ENCODE data around the gene METTL24. TPM values are rescaled to one million over a fixed set of nuclear protein-coding genes. Genes with fewer than 3 reads are reported as not detected.

The METTL24 gene
- total RNA-seq, 2 donors from 2014 or later = 1.7 to 2.1 TPM

DNA sequence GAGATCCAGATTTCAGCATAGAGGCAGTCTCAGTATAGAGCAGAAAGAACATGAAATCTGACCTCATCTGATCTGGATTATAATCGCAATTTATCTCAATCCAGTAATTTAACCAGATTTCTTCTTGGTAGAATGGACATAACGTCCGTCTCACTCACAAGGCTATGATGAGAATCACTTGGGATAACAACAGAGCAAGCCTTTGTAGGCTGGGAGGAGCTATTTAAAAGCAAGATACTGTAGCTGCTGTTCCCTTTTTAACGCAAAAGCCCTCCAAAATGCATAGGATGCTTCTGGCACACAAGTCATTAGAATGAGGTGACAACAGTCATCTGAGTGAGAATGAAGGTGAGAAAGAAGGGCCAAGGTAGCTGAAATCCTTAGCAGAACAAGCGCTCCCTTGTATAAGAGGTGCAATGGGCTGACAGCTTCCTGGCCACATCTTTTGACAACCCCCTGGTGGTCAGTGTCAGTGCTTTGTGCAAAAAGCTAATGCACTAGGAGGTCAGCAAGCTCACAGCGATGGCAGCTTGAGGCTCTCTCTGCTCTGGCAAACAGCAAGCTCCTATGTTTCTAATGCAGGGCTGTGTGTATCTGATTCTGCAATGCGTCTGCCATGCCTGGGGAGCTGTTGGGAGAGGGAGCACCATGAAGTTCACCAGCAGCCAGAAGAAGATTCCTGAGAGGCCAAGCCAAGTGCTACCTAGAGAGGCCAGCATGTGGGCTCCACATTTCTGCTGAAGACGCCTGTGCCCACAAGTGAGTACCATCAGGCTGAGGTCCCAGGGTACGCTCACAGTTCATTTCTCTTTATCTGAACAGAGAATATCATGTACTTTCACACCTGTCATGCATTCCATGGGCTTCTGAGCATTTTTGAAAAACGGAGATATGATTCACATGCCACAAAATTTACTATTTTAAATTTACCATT, 16.2 kb downstream of the METTL24 start:
- ATAC-seq (peak; percentile 41 to 55), DNase-seq (no peak)
- intact Hi-C loops (cut with DNase I) = no loop called here

DNA sequence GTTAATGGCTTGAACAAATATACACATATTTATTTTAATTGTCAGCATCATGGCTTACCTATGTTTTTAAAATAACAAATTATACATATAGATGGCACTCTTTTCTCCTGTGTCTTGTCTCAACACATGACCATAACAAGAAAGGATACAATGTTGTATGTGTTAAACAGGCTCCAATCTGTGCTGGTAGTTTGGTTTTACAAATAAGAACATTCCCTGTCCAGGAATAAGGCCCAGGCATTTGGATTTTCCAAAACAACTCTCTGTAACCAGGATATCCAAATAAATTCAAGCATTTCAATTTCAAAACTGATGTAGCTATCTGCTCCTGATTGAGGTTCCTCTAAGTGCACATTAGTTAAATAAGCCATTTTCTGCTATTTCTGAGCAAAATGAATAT, 17.1 kb downstream of the METTL24 start:
- intact Hi-C loops (cut with DNase I) = no loop called here
- DNase-seq (no peak), ATAC-seq (no peak)

DNA sequence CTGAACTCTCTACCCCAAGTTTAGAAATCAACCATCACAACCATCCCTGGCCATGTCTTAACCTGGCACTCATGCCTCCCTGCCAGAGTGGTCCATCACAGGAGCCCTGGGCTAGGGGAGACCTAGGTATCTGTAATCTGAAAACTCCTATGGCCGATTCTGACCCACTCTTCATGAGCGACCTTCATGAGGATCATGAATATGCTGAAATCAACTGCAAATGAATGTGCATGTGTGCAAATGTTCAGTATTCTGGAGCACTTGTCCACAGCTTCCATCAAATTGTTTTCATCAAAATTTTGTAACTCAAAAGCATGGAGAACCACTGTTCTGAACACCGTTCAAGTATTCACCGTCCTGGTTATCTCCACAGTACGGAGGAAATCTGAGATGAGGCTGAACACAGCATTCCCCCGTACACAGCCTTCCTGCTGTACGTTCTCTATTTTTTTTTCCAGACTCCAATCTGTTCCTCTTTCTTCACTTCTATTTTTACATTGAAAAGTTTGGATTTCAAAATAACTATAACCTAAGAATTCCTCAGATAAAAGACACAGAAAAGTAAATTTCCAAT, 17.7 kb downstream of the METTL24 start:
- DNase-seq (no peak), ATAC-seq (peak in 1 of 2 donors; percentile 48)
- intact Hi-C loops (cut with DNase I) = no loop called here

DNA sequence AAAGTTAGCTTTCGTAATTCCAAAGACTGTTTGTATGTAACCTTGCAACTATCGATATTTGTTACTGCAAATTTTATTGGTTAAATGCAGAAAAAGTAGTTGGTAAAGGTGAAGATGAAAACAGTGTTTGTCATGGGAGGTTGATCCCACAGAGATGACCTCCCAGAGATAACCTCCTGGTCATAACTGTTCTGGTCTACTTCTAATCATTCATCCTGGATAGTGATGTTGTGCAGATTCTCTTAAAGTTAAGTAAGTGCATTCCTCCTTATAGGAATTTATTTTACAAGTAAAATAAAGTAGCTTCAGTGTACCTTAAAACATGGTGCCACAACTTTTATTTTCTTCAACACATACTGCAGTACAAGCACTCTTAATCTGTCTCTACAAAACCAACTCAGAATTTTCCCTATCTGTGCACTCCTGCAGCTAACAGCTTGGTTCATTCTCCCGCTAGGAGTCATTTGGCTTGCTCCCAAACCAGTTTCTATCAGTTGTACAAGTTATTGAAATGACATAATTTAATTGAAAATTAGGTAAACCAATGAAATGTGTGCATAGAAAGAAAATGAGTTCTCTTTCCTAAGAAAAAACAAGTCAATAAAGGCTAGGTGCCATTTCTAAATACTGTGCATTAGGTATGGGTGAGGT, 19.2 kb downstream of the METTL24 start:
- intact Hi-C loops (cut with DNase I) = no loop called here
- DNase-seq (no peak), ATAC-seq (no peak)

DNA sequence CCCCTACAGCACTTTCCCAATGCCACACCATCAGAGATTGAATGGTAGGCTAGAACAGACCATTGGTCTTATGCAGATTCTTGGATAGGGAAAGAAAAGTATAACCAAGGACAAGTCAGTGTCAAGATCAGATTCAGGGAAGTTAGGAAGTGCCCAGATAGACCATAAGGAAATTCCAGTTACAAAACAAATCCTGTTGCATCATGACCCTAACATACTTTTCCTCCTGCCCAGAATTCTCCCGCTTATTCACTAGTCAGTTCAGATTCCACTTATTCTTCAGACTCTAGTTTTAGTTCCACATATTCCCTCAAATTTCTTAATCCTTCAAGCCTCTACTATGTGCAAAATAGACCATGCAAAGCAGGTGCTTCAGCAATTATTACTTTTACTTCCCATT, 20.7 kb downstream of the METTL24 start:
- intact Hi-C loops (cut with DNase I) = no loop called here
- no peak for DNase-seq
- ATAC-seq = no peak

DNA sequence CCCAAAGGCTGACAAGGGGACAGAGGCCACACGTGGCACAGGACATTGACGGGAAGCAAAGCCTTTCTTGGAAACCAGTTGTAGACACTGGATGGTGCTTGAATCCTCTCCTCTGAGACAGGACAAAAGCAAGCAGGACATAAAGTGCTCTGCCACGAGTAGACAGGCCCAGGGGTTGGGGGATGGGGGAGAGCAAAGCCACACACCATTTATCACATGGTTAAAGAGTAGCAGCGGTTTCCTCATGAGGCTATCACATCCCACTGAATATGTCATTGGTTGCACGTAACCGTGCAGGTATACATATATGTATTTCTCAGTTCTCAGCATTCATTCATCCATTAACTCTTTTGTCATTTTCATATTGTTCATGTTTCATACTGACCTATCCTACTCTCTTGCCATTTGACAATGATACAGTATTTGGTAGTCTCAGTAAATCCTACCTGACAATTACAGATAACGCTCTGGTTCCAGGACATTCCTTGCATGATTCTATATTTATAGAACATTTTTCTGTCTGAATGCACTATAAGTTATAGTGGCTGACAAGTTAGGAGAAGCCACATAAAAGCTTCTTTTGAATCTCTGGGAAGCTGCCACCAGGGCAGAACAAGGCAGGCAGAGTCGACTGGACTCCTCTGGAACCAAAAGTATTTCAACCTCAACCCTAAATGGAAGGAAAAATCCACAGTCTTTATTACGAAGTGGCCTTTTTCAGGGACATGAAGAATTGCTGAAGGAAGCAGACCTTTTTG, 23.5 kb downstream of the METTL24 start:
- DNase-seq (no peak), ATAC-seq (no peak)
- intact Hi-C loops (cut with DNase I) = no loop called here

DNA sequence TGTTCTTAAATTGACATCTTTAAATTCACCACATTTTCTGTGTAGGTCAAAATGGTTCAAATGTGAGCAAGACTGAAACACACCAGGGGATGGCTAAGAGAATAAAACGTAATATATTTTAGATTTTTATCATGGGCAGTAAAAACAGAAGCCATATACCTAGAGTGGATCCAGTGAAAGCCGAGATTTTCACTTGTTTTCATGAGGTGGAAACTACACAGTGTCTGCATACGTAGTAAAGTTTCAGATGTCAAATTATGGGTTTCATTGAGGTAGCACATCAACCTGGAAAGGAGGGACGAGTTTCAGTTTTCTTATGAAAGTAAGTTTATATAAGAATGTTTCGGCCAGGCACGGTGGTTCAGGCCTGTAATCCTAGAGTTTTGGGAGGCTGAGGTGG, 25.9 kb downstream of the METTL24 start:
- no peak for DNase-seq
- intact Hi-C loops (cut with DNase I) = no loop called here
- no peak for ATAC-seq

DNA sequence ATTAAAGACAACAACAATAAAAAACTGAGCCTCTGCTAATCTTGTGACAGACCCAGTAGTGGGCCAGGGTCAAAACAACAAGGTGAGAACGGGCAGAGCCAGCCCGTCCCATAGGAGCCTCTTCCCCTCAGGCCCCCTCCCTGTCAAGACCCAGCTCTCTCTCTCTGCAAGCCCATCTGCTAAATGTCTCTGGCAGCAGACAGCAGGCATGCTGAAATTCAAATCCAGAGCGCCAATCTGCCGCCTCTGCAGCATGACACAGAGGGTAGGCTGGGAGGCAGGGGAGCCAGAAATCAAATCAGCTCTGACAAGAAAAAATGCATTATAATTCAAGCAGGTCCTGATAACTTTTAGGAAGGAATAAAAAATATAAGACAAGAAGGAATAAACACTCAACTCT, 26.3 kb downstream of the METTL24 start:
- peak; percentile 72 to 77 for ATAC-seq
- DNase-seq = peak; percentile 36
- intact Hi-C loops (cut with DNase I) = no loop called here

DNA sequence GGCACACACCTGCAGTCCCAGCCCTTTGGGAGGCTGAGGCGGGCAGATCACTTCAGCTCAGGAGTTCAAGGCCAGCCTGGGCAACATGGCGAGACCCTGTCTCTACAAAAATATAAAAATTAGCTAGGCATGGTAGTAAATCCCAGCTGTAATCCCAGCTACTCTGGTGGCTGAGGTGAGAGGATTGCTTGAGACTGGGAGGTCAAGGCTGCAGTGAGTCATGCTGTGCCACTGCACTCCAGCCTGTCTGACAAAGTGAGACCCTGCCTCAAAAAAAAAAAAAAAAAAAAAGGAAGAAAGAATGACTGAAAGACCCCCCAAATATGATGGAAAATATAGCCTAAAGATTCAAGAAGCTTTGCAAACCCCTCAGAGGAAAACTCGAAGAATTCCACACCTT, 26.8 kb downstream of the METTL24 start:
- no peak for ATAC-seq

DNA sequence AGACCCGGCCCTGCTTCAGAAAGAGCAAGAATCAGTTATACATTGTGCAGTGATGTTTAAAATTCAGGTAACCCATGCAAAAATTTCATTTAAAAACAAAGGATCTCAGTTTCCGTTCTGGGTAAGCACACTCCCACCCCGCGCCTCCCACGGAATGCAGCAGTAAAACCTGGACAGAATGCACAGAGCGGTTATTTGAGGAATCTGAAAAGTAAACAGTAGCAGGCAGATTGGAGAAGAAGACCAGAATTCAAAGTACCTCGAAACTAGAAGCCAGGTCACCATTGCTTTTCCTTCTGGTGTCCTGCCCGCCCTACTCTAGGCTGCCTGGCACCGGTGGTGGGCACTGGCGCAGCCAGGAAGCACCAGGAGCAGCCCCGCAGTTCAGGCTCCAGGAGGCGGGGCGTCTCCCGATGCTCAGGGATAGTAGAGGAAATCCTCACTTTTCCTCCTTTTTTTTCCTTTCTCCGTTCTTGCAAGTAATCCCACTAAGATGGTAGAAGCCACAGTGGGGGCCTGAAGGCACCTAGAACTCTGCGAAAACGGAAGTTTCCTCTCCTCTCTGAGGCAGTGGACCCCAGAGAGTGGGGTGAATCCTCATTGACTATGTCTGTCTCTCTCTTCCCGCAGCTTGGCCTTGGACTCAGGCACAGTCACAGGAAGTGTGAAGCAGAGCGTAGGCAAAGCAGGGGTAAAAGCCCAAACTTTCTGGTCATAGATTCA, 28.3 kb downstream of the METTL24 start:
- ATAC-seq = peak; percentile 12 to 52
- no peak for DNase-seq
- intact Hi-C loops (cut with DNase I) = no loop called here

More for the DNA sequence above, 26.8 kb downstream of the METTL24 start:
- DNase-seq = no peak
- intact Hi-C loops (cut with DNase I) = no loop called here

DNA sequence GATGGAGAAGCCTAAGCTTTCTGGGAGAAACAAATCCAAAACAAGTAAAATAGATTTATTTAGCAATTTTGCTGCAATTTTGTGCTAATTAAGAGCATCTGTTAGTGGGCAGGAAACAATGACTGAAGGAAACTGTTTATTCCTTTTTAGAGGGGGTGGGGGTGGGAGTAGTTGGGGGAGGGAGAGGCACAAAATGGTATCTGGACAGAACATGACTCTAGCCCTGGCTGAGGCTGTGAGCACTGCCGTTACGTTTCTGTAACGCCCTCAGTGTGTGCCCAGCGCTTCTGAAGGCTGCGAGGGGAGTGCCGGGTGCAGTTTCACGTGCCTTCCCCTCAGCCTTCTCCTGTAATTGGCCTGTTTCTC, 28.8 kb downstream of the METTL24 start:
- intact Hi-C loops (cut with DNase I) = no loop called here
- peak; percentile 45 to 66 for ATAC-seq
- DNase-seq = no peak

DNA sequence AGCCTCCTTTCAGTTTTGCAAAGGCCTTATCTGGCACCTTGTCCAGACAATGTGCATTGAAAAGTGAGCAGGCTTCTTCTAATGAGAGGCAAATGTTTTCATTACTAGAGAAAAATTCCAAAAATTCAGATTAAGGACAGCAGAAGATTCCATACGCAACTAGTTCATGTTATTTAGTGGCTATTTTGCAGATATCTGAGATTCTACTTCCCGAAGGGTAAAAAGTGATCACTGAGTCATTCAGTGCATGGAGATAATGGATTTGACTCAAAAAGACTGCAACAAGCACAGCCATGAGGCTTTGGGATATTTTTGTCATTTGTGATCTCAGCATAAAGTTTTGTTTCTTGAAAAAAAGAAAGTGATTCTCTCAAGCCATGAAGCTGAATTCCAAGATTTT, 29.9 kb downstream of the METTL24 start:
- ATAC-seq (no peak), DNase-seq (no peak)
- intact Hi-C loops (cut with DNase I) = no loop called here

DNA sequence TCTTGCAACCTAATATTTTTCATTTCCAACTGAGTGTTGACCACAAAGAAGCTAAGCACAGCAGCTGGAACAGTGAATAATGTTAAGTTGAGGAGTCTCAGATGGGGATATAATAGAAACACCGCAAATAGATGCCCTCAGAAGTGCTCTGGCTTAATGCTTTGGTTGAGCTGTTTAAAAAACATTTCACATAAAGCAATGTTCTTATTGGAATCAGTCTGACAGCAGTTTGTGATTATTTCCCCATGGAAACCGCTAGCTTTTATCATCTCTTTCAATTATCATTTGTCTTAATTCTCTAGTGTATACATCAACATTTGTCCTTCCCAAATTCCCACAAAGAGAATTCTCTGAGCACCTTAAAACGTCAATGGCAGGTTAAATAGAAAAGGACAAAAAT, 30.8 kb downstream of the METTL24 start:
- ATAC-seq (no peak), DNase-seq (no peak)
- intact Hi-C loops (cut with DNase I) = no loop called here

DNA sequence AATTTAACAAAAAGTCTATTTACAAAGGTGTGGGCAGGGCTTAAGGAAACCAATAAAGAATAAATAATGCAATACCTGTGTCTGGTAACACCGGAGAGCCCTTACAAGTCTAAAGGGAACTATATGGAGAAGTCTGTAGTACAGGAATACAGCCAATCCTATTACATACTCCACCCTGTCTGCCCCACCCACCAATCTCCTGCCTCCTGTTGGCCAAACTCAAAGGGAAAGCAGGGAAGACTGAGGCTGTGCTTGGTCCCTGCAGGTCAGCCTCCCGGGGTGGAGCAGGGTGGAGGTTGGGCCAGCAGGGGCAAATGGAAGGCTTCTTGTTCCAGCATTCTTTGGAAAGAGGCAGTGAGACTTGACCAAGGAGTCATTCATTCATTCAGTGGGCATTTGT, 31.5 kb downstream of the METTL24 start:
- intact Hi-C loops (cut with DNase I) = no loop called here
- ATAC-seq (no peak), DNase-seq (no peak)

DNA sequence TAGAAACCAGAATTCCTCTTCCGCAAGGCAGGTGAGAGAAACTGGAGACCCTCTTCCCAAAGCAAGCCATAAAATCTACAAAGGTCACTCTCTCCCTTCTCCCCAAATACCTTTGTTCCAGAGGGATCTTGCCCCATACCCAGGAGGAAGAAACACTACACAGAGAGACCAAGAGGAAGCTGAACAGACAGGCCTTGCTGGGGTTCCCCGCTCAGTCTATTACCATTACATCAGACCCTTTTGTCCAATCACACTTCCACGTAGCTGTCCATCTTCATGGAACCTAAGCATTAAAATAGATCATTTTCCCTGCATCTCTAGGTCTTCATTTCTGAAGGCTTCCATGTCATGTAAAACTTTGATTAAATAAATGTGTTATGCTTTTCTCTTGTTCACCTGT, 32.1 kb downstream of the METTL24 start:
- ATAC-seq = no peak
- intact Hi-C loops (cut with DNase I) = no loop called here
- DNase-seq = no peak

DNA sequence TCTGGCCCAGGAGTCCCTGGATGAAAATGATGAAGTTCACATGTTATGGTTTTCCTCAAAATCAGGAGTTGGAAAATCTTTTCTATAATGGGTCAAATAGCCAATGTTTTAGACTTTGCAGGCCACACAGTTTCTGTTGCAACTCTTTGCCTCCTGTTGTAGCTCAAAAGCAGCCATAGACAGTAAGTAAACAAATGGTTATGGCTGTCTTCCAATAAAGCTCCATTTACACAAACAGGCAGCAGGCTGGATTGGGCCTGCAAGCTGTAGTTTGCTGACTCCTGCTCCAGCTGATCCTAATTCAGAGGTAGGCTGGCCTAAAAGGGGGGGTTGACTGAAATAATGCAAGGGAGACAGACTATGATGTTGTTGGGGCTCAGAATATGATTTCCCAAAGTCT, 33.0 kb downstream of the METTL24 start:
- intact Hi-C loops (cut with DNase I) = no loop called here
- DNase-seq = no peak
- ATAC-seq = peak in 1 of 2 donors; percentile 63

DNA sequence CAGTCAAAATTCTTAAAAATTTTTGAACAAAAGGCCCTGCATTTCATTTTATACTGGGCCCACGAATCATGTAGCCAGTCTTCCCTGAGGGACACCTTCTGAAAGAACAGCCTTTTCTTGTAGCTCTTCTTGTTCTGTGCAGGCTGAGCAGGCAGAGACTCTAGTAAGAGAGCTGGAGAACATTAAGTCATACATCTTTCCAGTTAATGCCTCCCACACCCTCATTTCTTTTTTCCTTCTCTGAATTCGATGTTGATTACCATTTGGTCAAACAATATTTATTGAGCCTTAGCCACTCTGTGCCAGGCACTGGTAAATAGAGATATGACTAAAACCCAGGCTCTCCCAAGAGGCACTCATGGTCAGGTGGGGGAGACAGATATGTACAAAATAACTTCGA, 33.6 kb downstream of the METTL24 start:
- ATAC-seq = no peak

DNA sequence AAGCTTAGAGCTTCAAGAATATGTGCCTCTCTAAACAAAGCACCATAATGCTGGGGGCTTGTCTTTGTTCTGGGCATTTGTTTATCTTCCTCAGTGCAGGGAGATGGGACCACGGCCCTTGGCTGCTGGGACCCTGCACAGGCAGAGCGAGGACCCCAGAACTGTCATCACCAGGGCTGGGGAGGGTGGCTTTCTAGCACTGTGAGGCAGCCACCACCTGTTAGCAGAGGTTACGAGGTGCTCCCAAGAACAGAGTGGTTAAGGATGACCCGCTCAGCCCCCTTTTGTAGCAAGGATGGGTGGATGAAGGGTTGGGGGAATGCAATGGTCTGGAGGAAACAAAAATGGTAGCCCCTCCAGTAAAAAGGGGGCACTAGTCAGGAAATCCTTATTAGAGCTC, 34.9 kb downstream of the METTL24 start:
- ATAC-seq = no peak
- DNase-seq = no peak
- intact Hi-C loops (cut with DNase I) = no loop called here

More for the DNA sequence above, 33.6 kb downstream of the METTL24 start:
- DNase-seq = no peak
- intact Hi-C loops (cut with DNase I) = no loop called here

DNA sequence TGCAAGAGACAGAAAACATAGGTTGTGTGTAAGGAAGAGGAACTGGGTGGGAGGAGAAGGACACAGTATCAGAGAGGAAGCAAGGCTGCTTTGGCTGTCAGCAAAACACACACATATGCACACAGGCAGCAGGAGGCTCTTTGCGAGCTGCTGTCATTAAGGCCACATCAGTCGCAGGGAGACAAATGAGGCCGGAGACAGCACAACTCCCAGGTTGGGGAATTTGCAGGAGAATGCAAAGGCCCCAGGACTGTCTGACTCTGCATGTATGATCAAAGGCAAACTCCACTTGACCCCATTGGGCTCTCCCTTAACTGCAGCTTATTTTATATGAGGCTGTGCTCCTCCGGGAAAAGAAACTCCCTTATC, 35.3 kb downstream of the METTL24 start:
- DNase-seq (no peak), ATAC-seq (no peak)
- intact Hi-C loops (cut with DNase I) = no loop called here
